ENCODE measurements around the gene RNF121.
"Not testable (repeated sequence)": the region's sequence is repeated elsewhere in the genome, so short reads cannot be mapped to it uniquely, and the experiment has no call there.

RNF121 gene

DNA sequence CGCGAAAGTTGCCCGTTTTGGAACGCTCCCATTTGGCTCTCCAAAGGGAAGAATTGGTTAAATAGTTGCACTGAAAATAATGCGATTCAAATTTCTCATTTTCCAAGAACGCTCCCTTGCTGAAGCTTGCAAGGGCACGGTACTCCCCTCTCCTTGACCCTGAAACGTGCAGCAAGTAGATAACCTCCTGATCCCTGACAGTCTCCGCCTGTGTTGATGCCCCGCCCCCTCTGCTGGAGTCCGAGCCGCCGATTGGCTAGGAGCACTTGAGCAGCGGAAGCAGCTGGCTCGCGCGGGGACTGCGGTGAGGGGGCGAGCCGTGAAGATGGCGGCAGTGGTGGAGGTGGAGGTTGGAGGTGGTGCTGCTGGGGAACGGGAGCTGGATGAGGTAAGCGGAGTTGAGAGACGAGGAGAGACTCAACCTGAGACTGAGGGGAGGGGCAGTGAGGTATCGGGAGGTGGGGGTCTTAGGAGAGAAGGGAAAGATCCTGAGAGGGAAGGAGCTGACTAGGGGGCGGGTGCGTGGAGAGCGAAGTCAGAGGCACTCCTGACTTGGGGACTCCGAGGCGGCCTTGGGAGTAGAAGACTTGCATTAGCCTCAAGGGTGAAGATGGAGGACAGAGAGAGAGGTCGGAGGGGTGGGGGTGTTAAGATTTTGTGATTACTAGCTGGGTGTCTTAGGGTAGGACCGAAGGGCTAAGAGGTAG is at the start of gene RNF121:
Gene RNF121 (plus strand): TSS at position 310 of the 707 bp plus-strand sequence. CDS start 16 bp downstream, at position 326.
- DNase-seq = peak; percentile 98

DNA sequence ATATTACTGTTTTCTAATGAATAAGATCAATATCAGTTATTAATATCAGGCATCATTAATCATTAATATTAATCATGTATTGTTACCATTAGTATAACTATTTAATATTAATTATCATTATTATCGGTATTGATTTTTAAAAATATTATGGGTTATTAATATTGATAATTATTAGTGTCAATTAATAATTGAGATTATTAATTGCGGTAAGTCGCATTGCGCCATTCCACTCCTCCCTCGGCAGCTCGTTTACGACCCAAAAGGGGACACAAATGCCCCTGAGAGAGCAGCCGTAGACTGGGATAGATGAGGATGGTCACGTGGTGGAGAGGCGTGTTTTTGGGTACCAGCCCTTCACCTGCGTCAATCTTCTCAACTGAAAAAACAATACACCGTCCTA is 43.0 kb upstream of the RNF121 start:
- DNase-seq = not testable (repeated sequence)

DNA sequence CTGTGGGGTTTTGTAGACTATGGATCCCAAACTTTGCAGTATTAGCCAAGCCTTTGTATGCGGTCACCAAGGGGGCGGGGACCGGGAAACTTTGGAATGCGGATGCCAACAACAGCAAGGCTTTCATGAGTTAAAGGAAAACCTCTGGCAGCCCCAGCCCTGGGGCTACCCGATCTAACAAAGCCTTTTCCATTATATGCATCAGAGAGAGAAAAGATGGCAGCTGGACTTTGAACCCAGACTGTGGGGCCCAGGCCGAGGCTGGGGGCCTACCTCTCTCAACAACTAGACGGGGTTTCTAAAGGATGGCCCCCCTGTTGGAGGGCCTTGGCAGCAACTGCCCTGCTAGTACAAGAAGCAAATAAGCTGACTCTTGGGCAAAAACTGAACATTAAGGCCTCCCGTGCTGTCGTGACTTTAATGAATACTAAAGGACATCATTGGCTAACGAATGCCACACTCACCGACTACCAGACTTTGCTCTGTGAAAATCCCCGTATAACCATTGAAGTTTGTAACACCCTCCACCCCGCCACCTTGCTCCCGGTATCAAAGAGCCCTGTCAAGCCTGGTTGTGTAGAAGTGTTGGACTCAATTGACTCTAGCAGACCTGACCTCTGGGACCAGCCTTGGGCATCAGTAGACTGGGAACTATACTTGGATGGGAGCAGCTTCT is 40.4 kb upstream of the RNF121 start:
- DNase-seq = not testable (repeated sequence)

DNA sequence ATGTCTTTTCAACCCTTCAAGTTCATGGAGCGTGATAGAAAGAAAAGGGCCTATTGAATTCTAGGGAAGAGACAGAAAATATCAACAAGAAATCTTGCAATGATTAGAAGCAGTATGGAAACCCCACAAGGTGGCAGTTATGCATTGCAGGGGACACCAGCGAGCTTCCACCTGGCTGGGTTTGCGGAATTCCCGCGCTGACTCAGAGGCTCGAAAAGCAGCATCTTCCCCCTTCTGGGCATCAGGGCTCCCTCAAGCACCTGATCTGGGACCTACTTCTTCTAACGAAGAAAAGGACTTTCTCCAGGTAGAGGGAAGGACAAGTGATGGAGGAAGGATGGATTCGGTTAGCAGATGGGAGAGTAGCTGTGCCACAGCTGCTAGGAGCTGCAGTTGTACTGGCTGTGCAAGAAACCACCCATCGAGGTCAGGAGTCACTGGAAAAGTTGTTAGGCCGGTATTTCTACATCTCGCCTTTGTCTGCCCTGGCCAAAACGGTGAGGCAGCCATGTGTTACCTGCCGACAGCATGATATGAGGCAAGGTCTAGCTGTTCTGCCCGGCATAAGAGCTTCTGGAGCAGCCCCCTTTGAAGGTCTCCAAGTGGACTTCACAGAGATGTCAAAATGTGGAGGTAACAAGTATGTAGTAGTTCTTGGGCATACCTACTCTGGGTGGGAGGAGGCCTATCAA is 39.5 kb upstream of the RNF121 start:
- not testable (repeated sequence) for DNase-seq

DNA sequence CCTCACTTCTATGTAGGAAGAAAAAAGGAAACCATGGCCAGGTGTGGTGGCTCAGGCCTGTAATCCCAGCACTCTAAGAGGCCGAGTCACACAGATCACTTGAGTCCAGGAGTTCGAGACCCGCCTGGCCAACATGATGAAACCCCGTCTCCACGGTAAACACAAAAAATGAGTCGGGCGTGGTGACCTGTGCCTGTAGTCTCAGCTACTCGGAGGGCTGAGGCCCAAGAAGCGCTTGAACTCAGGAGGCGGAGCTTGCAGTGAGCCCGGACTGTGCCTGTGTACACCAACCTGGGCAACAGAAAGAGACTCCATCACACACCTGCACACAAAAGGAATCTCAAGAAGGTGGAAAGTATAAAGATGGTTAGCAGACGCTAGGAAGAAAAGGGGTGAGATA is 32.9 kb upstream of the RNF121 start:
- no peak for DNase-seq

DNA sequence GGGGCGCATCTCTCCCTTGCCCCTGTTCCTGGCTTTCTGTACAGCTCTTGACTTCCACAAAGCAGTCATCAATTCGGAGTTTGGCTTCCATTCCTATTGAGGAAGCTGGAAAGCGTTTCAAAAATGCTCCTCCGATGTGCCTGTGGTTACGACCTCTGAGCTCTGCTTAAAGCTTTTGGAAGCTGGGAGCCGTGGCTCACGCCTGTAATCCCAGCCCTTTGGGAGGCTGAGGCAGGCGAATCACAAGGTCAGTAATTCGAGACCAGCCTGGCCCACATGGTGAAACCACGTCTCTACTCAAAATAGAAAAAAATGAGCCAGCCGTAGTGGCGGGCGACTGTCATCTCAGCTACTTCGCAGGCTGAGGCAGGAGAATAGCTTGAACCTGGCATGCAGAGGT is 27.7 kb upstream of the RNF121 start:
- DNase-seq = not testable (repeated sequence)

DNA sequence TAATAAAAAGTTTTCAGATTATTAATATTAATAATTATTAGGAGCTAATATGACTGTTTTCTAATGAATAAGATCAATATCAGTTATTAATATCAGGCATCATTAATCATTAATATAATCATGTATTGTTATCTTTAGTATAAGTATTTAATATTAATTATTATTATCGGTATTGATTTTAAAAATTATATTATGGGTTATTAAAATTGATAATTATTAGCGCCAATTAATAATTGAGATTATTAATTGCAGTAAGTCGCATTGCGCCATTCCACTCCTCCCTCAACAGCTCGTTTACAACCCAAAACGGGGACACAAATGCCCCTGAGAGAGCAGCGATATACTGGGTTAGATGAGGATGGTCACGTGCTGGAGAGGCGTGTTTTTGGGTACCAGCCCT is 20.6 kb upstream of the RNF121 start:
- DNase-seq = no peak

DNA sequence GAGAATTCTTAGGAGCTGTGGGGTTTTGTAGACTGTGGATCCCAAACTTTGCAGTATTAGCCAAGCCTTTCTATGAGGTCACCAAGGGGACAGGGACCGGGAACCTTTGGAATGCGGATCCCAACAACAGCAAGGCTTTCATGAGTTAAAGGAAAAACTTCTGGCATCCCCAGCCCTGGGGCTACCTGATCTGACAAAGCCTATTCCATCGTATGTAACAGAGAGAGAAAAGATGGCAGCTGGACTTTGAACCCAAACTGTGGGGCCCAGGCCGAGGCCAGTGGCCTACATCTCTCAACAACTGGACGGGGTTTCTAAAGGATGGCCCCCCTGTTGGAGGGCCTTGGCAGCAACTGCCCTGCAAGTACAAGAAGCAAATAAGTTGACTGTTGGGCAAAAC is 18.1 kb upstream of the RNF121 start:
- not testable (repeated sequence) for DNase-seq

DNA sequence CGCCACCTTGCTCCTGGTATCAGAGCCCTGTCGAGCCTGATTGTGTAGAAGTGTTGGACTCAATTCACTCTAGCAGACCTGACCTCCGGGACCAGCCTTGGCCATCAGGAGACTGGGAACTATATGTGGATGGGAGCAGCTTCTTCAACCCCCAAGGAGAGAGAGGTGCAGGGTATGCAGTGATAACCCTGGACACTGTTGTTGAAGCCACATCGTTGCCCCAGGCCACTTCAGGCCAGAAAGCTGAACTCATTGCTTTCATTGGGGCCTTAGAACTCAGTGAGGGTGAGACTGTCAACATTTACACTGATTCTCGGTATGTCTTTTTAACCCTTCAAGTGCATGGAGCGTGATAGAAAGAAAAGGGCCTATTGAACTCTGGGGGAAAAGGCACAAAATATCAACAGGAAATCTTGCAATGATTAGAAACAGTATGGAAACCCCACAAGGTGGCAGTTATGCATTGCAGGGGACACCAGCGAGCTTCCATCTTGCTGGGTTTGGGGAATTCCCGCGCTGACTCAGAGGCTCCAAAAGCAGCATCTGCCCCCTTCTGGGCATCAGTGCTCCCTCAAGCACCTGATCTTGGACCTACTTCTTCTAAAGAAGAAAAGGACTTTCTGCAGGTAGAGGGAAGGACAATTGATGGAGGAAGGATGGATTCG is 17.4 kb upstream of the RNF121 start:
- not testable (repeated sequence) for DNase-seq

DNA sequence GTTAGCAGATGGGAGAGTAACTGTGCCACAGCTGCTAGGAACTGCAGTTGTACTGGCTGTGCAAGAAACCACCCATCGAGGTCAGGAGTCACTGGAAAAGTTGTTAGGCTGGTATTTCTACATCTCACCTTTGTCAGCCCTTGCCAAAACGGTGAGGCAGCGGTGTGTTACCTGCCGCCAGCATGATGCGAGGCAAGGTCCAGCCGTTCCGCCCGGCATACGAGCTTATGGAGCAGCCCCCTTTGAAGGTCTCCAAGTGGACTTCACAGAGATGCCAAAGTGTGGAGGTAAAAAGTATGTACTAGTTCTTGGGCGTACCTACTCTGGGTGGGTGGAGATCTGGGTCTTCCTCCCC is 16.9 kb upstream of the RNF121 start:
- not testable (repeated sequence) for DNase-seq

DNA sequence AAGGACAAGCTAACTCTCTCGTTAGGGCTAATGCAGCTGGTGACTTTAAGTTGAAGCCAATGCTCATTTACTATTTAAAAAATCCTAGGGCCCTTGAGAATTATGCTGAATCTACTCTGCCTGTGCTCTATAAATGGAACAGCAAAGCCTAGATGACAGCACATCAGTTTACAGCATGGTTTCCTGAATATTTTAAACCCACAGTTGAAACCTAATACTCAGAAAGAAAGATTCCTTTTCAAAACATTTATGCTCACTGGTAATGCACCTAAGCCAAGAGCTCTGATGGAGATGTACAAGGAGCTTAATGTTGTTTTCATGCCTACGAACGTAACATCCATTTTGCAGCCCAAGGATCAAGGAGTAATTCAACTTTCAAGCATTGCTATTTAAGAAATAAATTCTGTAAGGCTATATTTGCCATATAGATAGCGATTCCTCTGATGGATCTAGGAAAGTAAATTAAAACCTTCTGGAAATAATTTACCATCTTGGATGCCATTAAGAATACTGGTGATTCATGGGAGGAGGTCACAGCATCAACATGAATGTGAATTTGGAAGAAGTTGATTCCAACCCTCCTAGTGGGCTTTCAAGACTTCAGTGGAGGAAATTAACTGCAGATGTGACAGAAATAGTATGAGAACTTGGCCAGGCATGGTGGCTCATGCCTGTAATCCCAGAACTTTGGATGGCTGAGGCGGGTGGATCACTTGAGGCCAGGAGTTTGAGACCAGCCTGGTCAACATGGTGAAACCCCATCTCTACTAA is 14.9 kb upstream of the RNF121 start:
- DNase-seq = no peak

DNA sequence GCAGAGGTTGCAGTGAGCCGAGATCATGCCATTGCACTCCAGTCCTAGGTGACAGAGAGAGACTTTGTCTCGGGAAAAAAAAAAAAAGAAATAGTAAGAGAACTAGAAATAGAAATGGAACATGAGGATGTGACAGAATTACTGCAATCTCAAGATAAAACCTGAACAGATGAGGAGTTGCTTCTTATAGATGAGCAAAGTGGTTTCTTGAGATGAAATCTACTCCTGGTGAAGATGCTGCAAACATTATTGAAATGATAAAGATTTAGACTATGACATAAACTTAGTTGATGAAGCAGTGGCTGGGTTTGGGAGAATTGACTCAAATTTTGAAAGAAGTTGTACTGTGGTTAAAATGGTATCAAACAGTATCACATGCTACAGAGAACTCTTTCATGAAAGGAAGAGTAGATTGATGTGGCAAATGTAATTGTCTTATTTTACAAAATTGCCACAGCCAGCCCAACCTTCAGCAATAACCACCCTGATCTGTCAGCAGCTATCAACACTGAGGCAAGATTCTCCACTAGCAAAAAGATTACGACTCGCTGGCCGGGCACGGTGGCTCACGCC is 14.1 kb upstream of the RNF121 start:
- DNase-seq = no peak

DNA sequence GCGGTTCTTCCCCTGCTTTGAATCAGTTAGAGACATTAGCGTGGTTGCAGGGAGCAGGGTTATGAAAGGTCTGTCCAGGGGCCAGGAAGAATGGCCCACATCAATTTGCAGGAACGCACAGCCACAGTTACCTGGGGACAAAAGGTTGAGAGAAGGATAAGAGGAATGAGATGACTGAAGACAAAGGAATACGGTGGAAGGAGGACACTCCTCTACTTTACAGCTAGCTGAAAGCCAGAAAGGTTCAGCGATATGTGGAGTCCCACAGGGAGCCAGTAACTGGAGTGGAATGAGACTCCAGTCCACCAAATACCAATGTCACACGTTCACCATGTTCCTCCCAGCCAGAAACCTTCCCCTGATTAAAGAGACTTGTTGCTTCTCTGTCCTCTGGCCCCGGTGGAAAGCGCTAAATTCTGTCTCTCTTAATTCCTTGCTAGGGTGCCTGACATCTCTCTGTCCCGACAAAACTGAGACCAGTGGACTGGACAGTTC is 11.2 kb upstream of the RNF121 start:
- DNase-seq = no peak

DNA sequence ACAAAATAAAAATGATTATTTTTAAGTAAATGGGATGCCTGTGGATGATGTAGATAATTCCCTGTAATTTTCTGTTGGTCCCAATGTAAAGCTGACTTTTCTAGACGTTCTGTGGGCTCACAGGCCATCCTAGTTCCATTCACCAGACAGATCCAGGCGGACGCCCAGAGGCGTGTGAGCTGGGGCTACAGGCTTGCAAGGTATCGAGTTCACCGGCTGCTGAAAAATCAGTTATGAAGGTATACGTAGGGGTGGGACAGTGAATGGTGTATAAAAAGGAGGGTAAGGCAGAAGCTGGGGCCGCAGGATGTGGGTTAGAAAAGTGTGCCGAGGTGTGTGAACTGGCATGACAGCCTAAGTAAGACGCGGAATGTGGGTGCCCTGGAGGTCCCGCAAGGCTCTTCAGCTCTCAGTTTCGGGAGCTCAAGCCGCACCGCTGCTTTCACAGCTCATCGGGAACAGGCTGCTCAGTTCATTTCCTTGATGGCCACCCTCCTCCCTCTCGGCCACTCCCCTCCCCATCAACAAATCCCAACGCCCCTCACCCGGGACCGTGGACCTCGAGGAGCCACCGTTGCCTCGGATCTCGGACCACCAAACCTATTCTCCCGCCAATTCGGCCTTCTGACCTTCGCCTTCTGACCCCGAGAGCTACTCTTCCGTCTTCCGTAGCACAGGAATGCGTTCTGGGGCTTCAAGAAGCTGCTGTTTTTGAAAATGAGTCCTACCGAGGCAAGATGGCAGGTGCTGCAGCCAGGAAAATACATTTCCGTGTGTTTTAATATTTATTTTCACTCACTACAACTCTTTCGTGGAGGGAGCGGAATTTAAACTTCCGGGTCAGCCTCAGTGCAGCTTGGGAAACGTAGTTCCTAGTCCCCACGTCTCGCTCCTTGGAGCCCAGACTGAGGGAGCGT is 768 bp upstream of the RNF121 start, which contains the start of gene XNDC1N:
Gene XNDC1N (minus strand): TSS at position 775 of the 917 bp plus-strand sequence. CDS start 5,241 bp downstream, outside the sequence.
- peak; percentile 96 for DNase-seq

DNA sequence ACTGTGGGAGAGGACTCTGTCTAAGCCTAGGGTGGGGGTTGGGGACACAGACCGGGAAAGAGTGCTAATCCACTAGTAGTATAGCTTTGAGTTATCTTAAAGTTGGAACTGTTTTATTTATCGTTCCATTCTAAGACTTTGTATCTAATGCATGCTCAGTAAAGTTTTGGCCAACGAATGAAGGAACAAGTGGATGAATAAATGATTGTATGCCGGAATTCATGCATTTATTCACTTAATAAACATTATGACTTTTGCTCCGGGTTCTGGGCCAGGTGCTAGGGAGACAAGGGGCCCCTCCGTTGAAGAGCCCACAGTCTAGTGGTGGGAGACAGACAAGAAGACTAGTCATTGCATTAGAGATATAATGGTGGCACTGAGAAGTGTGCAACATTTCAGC is 645 bp downstream of the RNF121 start:
- no peak for DNase-seq

DNA sequence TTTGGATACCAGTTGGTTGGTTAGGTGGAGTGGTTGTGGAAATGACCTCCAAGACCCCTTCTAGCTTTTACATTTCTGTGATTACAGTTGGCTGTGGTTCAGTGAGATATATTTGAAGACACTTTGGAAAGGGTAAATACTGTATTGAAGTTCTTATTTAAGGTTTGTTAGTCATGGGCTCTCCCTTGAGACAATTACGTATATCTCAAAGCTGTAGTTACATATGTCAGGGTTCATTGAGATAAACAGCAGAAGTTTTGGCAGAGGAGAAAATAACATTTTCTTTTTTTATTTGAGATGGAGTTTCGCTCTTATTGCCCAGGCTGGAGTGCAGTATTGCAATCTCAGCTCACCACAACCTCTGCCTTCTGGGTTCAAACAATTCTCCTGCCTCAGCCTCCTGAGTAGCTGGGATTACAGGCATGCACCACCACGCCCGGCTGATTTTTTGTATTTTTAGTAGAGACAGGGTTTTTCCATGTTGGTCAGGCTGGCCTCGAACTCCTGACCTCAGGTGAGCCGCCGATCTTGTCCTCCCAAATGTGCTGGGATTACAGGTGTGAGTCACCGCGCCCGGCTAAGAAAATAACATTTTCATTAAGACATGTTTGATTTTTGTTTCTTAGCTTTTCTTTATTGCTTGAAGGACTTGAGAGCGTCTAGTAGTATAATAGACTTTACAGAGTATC is 1.9 kb downstream of the RNF121 start:
- no peak for DNase-seq

DNA sequence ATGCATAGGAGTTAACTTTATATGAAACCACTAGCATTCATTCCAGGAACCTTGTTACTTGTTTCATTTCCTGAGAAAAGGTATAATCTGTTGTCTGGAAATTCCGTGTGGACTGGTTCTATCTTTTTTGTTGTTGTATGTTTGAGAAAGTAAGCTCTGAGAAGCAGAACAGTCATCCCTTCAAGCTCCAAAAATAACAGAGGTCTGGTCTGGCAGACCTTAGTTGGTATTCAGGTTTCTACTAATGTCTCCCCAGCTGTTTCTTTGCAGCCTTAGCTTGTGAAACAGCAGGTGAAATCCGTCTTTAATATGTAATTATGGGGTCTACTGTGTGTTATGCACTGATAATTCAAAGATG is 2.4 kb downstream of the RNF121 start:
- no peak for DNase-seq

DNA sequence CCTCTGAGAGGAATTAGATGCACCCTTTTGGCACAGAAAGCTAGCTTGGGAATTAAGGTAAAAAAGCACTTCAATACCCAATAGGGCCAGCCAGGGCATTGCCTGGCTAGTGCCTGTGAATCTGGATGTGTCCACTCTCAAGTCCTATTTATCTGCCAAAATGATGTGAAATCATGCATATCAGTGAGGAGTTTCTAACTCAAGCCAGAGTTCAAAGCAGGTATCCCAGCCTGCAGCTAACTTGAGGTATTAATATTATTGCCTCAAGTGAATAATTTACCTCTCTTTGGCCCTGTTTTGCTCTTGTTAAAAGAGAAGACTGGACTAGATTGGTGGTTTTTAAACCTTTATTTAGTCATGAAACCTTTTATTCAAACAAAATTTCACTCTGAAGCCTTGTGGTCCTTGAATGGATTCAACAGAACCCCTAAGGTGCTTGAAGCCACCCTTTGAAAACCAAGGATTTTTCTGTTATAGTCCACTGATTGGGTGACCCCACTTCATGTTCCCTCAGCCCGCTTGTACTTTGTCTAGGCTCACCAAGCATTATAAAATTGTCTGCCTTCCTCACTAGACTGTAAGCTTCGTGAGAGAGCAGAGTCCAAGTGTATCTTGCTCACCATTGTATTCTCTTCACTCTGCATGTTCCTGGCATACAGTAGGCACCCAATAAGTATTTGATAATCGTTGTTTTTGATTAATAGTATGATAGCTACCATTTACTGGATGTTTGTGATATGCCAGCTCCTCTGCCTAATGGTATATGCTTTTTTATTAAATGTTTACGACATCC is 4.5 kb downstream of the RNF121 start:
- DNase-seq = no peak

DNA sequence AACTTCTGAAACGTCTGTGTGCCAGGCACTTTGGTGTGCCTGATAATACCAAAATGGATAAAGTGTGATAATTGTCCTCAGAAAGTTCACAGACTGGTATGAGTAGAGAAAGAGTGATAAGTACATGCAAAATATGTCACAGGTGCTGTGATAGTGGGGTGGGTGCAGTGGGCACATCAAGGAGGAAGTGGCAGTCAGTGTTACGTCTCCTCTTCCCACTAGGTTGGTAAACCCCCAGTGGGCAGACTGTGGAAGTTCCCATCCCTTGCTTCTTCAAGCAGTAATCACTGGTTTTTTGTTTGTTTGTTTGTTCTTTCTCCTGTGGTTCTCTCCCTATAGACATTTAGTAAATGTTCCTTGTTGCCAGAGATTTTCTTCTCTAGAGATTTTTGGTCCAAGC is 5.4 kb downstream of the RNF121 start:
- DNase-seq = no peak

Measured in NCI-H69 (cell line).